Testis (tissue), 3 donors: ENCODE data around the gene POFUT1. TPM values are rescaled to one million over a fixed set of nuclear protein-coding genes. Genes with fewer than 3 reads are reported as not detected.

Source experiments
- DNase-seq: peaks from one replicate; pipeline ENCODE4 v3.0.0-alpha.2; 2019
- H3K27ac ChIP-seq, 2 donors: fragments of 200-600 bp; sonication (generic); one replicate each; pipeline ENCODE4 v1.5.1; 2019
- H3K27me3 ChIP-seq: fragments of 200-600 bp; sonication (generic); one replicate; pipeline ENCODE4 v1.5.1; 2019
- H3K36me3 ChIP-seq: fragments of 200-600 bp; sonication (generic); one replicate; pipeline ENCODE4 v1.5.1; 2017; ENCODE audit warnings: low read depth; ENCODE audit errors: missing control alignments
- H3K4me1 ChIP-seq: fragments of 200-600 bp; sonication (generic); one replicate; pipeline ENCODE4 v1.5.1; 2019
- H3K4me3 ChIP-seq, 2 donors: fragments of 200-600 bp; sonication (generic); one replicate each; pipeline ENCODE4 v1.5.1; 2017 to 2019
- H3K9me3 ChIP-seq: fragments of 200-600 bp; sonication (generic); one replicate; pipeline ENCODE4 v1.5.1; 2017
- CTCF ChIP-seq, 3 experiments: fragments of 450-650 bp in 2 of 3; fragments of 200-600 bp in 1 of 3; sonication (generic) in 1 of 3; IDR thresholded peaks; one replicate each; pipeline ENCODE4 v1.5.1; 2016 to 2019; ENCODE audit warnings: antibody characterized with exemption in 3 of 3, mild to moderate bottlenecking in 2 of 3, moderate library complexity in 1 of 3
- POLR2A ChIP-seq: fragments of 450-650 bp; IDR thresholded peaks from one replicate; pipeline ENCODE4 v1.6.1; 2017; ENCODE audit warnings: antibody characterized with exemption, mild to moderate bottlenecking, moderate library complexity
- WGBS, 2 donors: methylation state at CpG; one replicate each; pipeline ENCODE4 v1.1.5; 2018; 5-methylcytosine and 5-hydroxymethylcytosine counted together
- intact Hi-C: fragments of 100-400 bp; cut with DNase I; formaldehyde crosslinking; loops from one replicate; pipeline ENCODE4 v1.15.1; 2023; ENCODE audit warnings: low total_unique reads
- microRNA counts, 2 donors: library from miRNA; unstranded; fragments of <30 nt; microRNA quantifications; one replicate each; lab custom pipeline; 2016
- polyA plus RNA-seq: library from polyadenylated mRNA; stranded (reverse); fragments of 350-450 nt; fragmentation: Illumina TruSeq; extraction: RNeasy Lipid Tissue Mini Kit (QIAGEN cat#74804); gene quantifications from one replicate; pipeline ENCODE4 v1.2.3, GENCODE V29; 2014; ENCODE audit warnings: low read depth, low replicate concordance; ENCODE audit not compliant: insufficient read depth
- total RNA-seq, 2 donors: library from RNA; depleted of rRNA; stranded (reverse); fragments of >200 nt; gene quantifications; one replicate each; pipeline ENCODE4 v1.2.3, GENCODE V29; 2016

The POFUT1 gene
- total and polyA plus RNA-seq, 3 donors from 2014 or later, result 31.0 to 54.2 (median 46.6) TPM

- H3K36me3 ChIP-seq, result no peaks in the 10 kb centered on the region
- H3K4me1 ChIP-seq, result peaks cover 8% of the 10 kb centered on the region
- H3K4me3 ChIP-seq, result no peak overlapping the region
- no peak overlapping the region for H3K27ac ChIP-seq
- H3K9me3 ChIP-seq, result no peaks in the 10 kb centered on the region
- 65 to 92% methylated on average over 3 of the region's 3 CpGs for WGBS, 2 donors
- TF ChIP-seq CTCF (IDR thresholded peaks at IDR 0.05) (no peak), POLR2A (no peak)
- DNase-seq, result no peak
- intact Hi-C loops, result no loop called here
- no peaks in the 10 kb centered on the region for H3K27me3 ChIP-seq
These were observed 77.5 kb downstream of the POFUT1 start for GRCh38 chr20:32285082-32285620.

GRCh38 chr20:32285621-32286371 is 78.1 kb downstream of the POFUT1 start:
- Histone ChIP-seq H3K4me1 (peaks cover 8% of the 10 kb centered on the region), H3K4me3 (no peak overlapping the region), H3K36me3 (no peaks in the 10 kb centered on the region), H3K27ac (peak overlapping the region in 1 of 2 donors; percentile 4), H3K9me3 (no peaks in the 10 kb centered on the region), H3K27me3 (no peaks in the 10 kb centered on the region)
- intact Hi-C loops, result no loop called here
- WGBS, 2 donors, result 60% methylated on average over 4 of the region's 4 CpGs
- DNase-seq, result no peak
- TF ChIP-seq POLR2A, result no peak
- TF ChIP-seq CTCF (IDR thresholded peaks at IDR 0.05), result no peak

GRCh38 chr20:32287231-32287638 is 79.6 kb downstream of the POFUT1 start:
- H3K27me3 ChIP-seq, result no peaks in the 10 kb centered on the region
- no peaks in the 10 kb centered on the region for H3K9me3 ChIP-seq
- no peaks in the 10 kb centered on the region for H3K36me3 ChIP-seq
- DNase-seq, result no peak
- peaks cover 8% of the 10 kb centered on the region for H3K4me1 ChIP-seq
- intact Hi-C loops, result no loop called here
- WGBS, 2 donors, result 98 to 99% methylated on average over 6 of the region's 6 CpGs
- H3K27ac ChIP-seq, result no peak overlapping the region
- no peak for TF ChIP-seq CTCF (IDR thresholded peaks at IDR 0.05)
- no peak for TF ChIP-seq POLR2A
- no peak overlapping the region for H3K4me3 ChIP-seq

MicroRNA genes within 50 kb of the gene (microRNA counts, 767-probe panel; counts per million panel counts)
- 0 to 152 counts per million in 2 donors for microRNA hsa-miR-1825 (lab: Ali Mortazavi, UCI)

Other genes with a start within 250 kb of the POFUT1 start
- gene XKR7, start 239.7 kb upstream of the POFUT1 start, total RNA-seq, result under 1 TPM; 0.25 to 0.39 TPM
- gene XKR7, start 239.7 kb upstream of the POFUT1 start, polyA plus RNA-seq, result 0.96 TPM
- gene CCM2L, start 197.4 kb upstream of the POFUT1 start, total RNA-seq, result 1 to 10 TPM; 2.7 to 3.0 TPM
- gene CCM2L, start 197.4 kb upstream of the POFUT1 start, polyA plus RNA-seq, result 3.5 TPM
- 1 to 10 TPM; 1.3 to 4.5 TPM for gene HCK, start 155.6 kb upstream of the POFUT1 start, total RNA-seq
- 8.9 TPM for gene HCK, start 155.6 kb upstream of the POFUT1 start, polyA plus RNA-seq
- 10 to 100 TPM; 54.3 to 55.8 TPM for gene TM9SF4, start 98.2 kb upstream of the POFUT1 start, total RNA-seq
- gene TM9SF4, start 98.2 kb upstream of the POFUT1 start, polyA plus RNA-seq, result 53.2 TPM
- 10 to 100 TPM; 30.5 to 36.8 TPM for gene PLAGL2, start 137 bp upstream of the POFUT1 start, total RNA-seq
- gene PLAGL2, start 137 bp upstream of the POFUT1 start, polyA plus RNA-seq, result 33.5 TPM
- 10 to 100 TPM; 33.1 to 41.2 TPM for gene KIF3B, start 69.8 kb downstream of the POFUT1 start, total RNA-seq
- gene KIF3B, start 69.8 kb downstream of the POFUT1 start, polyA plus RNA-seq, result 55.6 TPM
- gene ASXL1, start 150.5 kb downstream of the POFUT1 start, total RNA-seq, result 100 to 1,000 TPM; 125 to 161 TPM
- 101 TPM for gene ASXL1, start 150.5 kb downstream of the POFUT1 start, polyA plus RNA-seq